GM12891 (cell line): Measurements from ENCODE around the gene UPF1.

ENCODE experiments used
- DNase-seq: peaks from one replicate; pipeline ENCODE4 v3.0.0; 2011; ENCODE audit warnings: low spot score; ENCODE audit not compliant: insufficient read length
- FAIRE-seq: peaks from 2 replicates; lab custom pipeline; 2011; peaks lifted over from hg19 to GRCh38; lab: Jason Lieb, UNC
- PAX5 ChIP-seq: IDR thresholded peaks from 2 replicates; pipeline ENCODE4 v1.6.1; 2011; ENCODE audit warnings: low read length, moderate library complexity, mild to moderate bottlenecking; ENCODE audit not compliant: insufficient read depth, severe bottlenecking
- POLR2A ChIP-seq: IDR thresholded peaks from 2 replicates; pipeline ENCODE4 v1.6.1; 2011; ENCODE audit warnings: low read depth, low read length, control low read depth
- POLR2AphosphoS5 ChIP-seq: IDR thresholded peaks from 2 replicates; pipeline ENCODE4 v1.6.1; 2011; ENCODE audit warnings: low read depth, low read length, control low read depth
- POU2F2 ChIP-seq: IDR thresholded peaks from 2 replicates; pipeline ENCODE4 v1.6.1; 2011; ENCODE audit warnings: low read depth, mild to moderate bottlenecking, control low read depth, low read length, moderate library complexity
- SPI1 ChIP-seq: IDR thresholded peaks from 2 replicates; pipeline ENCODE4 v1.6.1; 2011; ENCODE audit warnings: low read depth, low read length, control low read depth
- TAF1 ChIP-seq: IDR thresholded peaks from 2 replicates; pipeline ENCODE4 v1.6.1; 2011; ENCODE audit warnings: low read depth, low read length, control low read depth

The UPF1 gene

GRCh38 chr19:18862976-18863842 lies 31.4 kb downstream of the UPF1 start:
- no peak for DNase-seq
- TF ChIP-seq SPI1 (no peak), POLR2A (no peak), POLR2AphosphoS5 (no peak), POU2F2 (no peak), PAX5 (no peak), TAF1 (no peak)
- no peak for FAIRE-seq

DNA sequence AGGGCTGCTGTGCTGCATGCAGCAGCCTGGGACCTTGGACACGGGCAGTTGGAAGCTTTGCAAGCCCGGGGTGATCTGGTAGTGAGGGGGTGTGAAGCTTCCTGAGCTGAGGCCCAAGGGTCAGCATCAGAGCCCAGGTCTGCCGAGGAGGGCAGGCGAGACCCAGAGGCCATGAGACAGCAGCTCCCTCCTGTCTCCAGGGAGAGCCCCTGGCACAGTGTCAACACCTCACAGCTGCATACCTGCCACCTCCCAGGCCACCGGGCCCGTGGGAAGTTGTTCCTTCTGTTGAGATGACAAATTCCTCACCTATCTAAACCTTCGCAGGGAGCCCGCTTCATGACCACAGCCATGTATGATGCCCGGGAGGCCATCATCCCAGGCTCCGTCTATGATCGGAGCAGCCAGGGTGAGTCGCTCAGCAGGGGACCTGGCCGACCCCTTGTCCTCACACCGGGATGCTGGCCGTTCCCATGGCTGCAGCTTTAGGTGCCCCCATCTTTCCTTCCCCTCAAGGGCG lies 32.1 kb downstream of the UPF1 start:
- FAIRE-seq (no peak), DNase-seq (no peak)
- TF ChIP-seq TAF1 (no peak), SPI1 (no peak), PAX5 (no peak)

- TF ChIP-seq PAX5 = no peak
- no peak for TF ChIP-seq TAF1
- TF ChIP-seq POLR2A = no peak
- TF ChIP-seq SPI1 = no peak
- TF ChIP-seq POU2F2 = no peak
- TF ChIP-seq POLR2AphosphoS5 = no peak
- no peak for DNase-seq
- no peak for FAIRE-seq
Observed at GRCh38 chr19:18865106-18865972, 33.6 kb downstream of the UPF1 start.

DNA sequence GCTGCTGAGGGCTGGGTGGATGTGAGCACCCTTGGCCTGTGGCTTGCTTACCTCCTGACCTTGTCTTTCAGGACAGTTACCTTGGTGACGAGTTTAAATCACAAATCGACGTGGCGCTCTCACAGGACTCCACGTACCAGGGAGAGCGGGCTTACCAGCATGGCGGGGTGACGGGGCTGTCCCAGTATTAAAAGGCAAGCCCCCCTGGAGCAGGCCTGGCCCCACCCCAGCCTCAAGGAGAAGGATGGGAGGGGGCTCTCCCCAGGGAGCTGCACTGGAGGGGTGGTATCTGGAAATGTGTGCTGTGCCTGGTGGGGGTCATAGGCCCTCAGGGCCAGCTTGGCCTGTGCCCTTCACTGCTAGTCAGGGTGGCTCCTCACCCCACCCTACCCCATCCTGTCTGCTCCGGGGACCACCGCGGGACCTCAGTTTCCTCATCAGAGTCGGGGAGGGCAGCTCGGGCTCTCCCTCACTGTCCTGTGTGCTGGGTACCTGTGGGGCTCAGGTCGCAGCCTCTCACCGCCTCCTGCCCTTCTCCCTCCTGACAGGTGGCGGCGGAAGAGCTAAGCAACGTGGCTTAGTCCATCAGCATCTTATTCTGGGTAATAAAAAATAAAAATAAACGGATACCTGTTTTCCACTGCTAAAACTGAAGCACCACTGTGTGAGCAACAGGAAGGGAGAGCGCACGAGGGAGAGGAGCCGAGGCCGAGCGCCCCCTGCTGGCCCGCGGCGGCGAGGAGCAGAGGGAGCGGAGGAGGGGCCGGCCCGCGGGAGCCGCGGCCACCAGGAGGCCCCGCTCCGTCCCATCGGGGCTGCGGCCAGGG lies 34.4 kb downstream of the UPF1 start:
- DNase-seq = peak; percentile 97
- FAIRE-seq = peak; percentile 82
- TF ChIP-seq POU2F2 = no peak
- TF ChIP-seq POLR2A = no peak
- no peak for TF ChIP-seq POLR2AphosphoS5
- TF ChIP-seq PAX5 = no peak
- TF ChIP-seq SPI1 = no peak
- TF ChIP-seq TAF1 = no peak

- DNase-seq = no peak
- TF ChIP-seq POLR2AphosphoS5 (no peak), POLR2A (no peak), TAF1 (no peak), PAX5 (no peak), SPI1 (no peak), POU2F2 (no peak)
- no peak for FAIRE-seq
Observed at GRCh38 chr19:18866800-18867123, 35.0 kb downstream of the UPF1 start.

GRCh38 chr19:18867199-18867598 lies 35.4 kb downstream of the UPF1 start:
- DNase-seq (no peak), FAIRE-seq (no peak)
- no peak for TF ChIP-seq POLR2A
- no peak for TF ChIP-seq TAF1
- TF ChIP-seq PAX5 = no peak
- no peak for TF ChIP-seq POU2F2
- TF ChIP-seq SPI1 = no peak
- TF ChIP-seq POLR2AphosphoS5 = no peak

- FAIRE-seq (no peak), DNase-seq (no peak)
- TF ChIP-seq POU2F2 (no peak), TAF1 (no peak), POLR2AphosphoS5 (no peak), SPI1 (no peak), PAX5 (no peak), POLR2A (no peak)
Observed at GRCh38 chr19:18867751-18868150, 36.0 kb downstream of the UPF1 start.

DNA sequence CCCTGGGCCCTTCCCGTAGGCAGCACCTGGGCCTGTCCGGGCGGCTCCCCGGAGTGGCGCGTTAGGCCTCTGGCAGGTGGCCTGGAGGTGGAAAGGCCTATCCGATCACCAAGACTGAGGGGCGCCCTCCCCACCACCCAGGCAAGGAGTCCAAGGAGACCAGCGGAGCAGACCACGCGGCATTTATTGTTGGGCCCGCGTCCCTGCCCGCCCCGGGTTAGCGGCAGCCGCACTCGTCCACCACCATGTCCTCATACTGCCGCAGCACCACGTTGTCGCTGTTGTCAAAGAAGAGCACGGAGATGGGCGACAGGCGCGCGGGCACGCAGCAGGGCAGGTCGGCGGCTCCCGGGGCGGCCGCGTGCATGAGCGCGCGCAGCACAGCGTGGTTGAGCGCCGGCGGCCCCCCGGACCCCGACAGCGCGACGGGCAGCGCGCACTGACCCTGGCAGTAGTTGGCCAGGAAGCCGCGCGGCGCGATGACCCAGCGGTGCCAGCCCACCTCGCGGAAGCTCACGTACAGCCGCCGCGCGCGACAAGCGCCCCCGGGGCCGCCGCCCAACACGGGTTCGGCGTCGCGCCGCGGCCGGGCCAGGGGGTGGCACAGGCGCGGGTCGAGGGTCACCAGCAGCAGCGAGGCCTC lies 36.7 kb downstream of the UPF1 start:
- DNase-seq (no peak), FAIRE-seq (no peak)
- TF ChIP-seq POLR2A = no peak
- TF ChIP-seq POLR2AphosphoS5 = peak; percentile 14; the same call in 1 of the 2 replicates
